GM12864 (cell line): ENCODE data around the gene CAPN13.

ENCODE experiments used
- DNase-seq: peaks from one replicate; pipeline ENCODE4 v3.0.0-alpha.2; 2011; ENCODE audit warnings: low read depth
- H3K4me3 ChIP-seq: 2 replicates; pipeline ENCODE4 v1.5.1; 2011; ENCODE audit warnings: mild to moderate bottlenecking, low read depth, low read length, control low read depth
- TF ChIP-seq, protein P1 (sequence below): IDR thresholded peaks from 2 replicates; pipeline ENCODE4 v1.5.1; 2011; ENCODE audit warnings: low read depth, mild to moderate bottlenecking, moderate library complexity, low read length, control low read depth, inconsistent platforms; ENCODE audit errors: missing control alignments

The CAPN13 gene

DNA sequence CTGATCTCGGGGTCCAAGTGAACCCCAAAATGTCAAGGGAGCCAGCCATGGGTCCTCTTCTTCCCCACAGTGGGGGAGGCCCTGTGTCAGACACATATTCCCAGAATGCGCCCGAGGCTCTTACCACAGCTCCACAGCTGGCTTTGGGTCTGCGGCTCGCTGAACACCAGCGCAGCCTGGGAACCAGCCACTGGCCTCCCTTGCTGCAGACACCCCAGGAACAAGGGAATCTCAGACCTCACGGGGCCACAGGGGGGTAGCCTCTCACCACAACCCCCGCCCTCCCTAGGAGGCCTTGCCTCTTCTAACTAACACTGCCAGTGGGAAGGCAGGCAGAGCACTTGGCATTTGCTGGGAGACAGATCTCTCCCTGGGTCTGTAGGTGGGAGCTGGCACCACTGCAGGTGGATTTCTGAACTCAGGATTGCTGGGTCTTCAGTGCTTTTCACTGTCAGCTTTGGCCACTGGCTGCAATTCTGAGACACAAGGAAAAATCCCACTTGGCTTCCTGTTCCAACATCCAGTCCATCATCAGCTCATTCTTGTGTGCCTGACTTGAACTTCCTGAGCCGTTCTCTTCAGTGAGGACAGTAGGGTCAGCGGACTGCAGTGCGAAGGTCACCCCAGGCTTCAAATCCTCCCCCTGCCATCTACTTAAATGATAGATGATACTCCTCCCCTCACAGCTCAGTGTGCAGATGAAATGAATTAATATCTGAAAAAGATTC, 128.7 kb downstream of the CAPN13 start:
- no peak for DNase-seq
- TF ChIP-seq, protein P1, sequence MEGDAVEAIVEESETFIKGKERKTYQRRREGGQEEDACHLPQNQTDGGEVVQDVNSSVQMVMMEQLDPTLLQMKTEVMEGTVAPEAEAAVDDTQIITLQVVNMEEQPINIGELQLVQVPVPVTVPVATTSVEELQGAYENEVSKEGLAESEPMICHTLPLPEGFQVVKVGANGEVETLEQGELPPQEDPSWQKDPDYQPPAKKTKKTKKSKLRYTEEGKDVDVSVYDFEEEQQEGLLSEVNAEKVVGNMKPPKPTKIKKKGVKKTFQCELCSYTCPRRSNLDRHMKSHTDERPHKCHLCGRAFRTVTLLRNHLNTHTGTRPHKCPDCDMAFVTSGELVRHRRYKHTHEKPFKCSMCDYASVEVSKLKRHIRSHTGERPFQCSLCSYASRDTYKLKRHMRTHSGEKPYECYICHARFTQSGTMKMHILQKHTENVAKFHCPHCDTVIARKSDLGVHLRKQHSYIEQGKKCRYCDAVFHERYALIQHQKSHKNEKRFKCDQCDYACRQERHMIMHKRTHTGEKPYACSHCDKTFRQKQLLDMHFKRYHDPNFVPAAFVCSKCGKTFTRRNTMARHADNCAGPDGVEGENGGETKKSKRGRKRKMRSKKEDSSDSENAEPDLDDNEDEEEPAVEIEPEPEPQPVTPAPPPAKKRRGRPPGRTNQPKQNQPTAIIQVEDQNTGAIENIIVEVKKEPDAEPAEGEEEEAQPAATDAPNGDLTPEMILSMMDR: no peak
- H3K4me3 ChIP-seq: no peak overlapping the region

DNA sequence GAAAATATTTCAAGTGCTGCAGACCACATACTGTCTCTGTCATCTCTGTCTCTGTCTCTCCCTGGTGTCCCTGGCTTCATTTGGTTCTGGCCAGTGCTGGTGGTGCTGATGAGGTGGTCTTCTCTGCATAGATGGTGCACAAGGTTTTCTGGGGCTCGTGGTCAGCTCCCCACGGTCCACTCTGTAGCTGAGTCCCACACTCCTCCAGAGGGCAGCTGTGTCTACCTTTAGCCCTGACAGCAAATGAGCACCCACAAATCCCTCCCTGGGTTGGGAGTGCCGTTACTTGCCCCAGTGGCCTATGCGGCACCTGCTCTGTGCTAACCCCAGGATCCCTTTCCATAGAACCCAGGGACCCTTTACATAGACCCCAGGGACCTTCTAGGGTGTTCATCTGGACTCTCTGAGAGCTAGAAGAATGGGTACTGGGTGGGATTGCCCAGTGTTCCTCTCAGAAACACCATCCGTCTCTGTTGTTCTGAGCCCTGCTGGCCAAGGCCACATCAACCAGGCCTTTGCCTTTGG, 129.3 kb downstream of the CAPN13 start:
- no peak overlapping the region for H3K4me3 ChIP-seq
- DNase-seq: no peak
- TF ChIP-seq, protein P1: no peak

DNA sequence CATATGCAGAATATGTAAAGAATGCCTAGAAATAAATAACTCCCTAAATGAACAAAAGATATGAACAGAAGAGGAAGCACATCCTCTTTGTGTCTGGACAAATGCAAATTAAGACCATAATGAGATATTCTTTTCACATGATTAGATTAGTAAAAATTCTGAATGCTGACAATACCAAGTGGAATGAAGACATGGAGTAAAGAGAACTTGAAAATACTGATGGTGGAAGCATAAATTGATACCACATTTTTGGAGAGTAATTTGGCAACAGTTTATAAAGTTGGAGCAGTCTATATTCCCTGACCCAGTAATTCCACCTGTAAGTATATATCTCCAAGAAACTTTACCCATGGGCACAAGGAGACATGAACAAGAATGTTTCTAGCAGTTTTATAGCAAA, 130.0 kb downstream of the CAPN13 start:
- no peak for DNase-seq
- TF ChIP-seq, protein P1: no peak
- H3K4me3 ChIP-seq: no peak overlapping the region

DNA sequence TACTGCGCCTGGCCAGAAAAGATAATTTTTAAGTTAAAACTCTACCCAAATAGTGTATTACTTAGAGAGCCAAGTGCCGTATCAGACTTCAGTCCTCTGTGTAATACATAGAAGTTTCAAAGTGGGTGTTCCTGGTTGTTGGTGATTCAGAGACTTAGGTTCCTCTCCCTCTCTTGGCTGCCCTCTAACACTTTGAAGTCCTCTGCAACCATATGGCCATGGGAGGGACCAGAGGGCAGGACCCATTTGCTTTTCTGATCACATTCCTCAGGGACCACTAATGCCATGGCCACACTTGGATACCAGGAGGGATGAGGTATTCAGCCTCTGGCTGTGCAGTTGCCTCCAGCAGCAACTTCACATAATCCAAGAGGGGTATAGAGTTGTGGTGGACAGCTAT, 131.5 kb downstream of the CAPN13 start:
- DNase-seq: no peak
- no peak overlapping the region for H3K4me3 ChIP-seq
- TF ChIP-seq, protein P1: no peak

DNA sequence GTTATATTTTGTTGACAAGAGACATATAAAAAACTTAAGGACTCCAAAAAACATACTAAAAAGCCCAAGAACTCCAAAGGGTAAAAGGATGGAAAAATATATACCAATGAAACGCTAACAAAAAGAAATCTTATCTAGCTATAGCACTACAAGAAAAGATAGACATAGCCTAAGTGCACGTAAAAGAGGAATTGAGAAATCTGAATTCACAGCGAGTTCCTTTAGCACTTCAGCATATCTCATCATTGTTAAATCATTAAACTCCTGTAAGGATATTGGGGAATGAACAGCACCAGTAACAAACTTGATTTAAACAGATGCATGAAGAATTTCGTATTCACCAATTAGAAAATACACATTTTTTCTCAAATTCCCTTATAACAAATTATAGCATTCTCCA, 134.1 kb downstream of the CAPN13 start:
- DNase-seq: no peak
- TF ChIP-seq, protein P1: no peak
- no peak overlapping the region for H3K4me3 ChIP-seq
